Right renal pelvis (tissue), 4 donors: ENCODE data around the gene GPR15LG. TPM values are rescaled to one million over a fixed set of nuclear protein-coding genes. Genes with fewer than 3 reads are reported as not detected.

ENCODE experiments used
- DNase-seq, 4 donors: peaks; one replicate each; pipeline ENCODE4 v3.0.0-alpha.2; 2013; ENCODE audit warnings: low read depth in 4 of 4, low spot score in 3 of 4, missing footprints in 1 of 4
- polyA plus RNA-seq, 4 donors: library from polyadenylated mRNA; unstranded; fragments of 120-200 nt; gene quantifications; one replicate each; pipeline ENCODE4 v1.2.1, GENCODE V29; 2013; ENCODE audit not compliant: insufficient read length in 4 of 4

GPR15LG gene
- polyA plus RNA-seq, 4 donors = 0.18 to 1.1 (median 0.78) TPM; not detected in 1

GRCh38 chr10:84190621-84191020, 17.0 kb downstream of the GPR15LG start:
- no peak for DNase-seq

GRCh38 chr10:84191106-84191505, 17.5 kb downstream of the GPR15LG start:
- DNase-seq = no peak

GRCh38 chr10:84193327-84193726, 19.7 kb downstream of the GPR15LG start:
- no peak for DNase-seq

GRCh38 chr10:84193846-84194423, 20.3 kb downstream of the GPR15LG start:
- no peak for DNase-seq

- DNase-seq = no peak
Observed at GRCh38 chr10:84194424-84195043, 20.9 kb downstream of the GPR15LG start, which contains the start of gene CDHR1. TSS of gene CDHR1 (plus strand) at chr10:84194537. CDS start at chr10:84194761, 224 bp downstream.

GRCh38 chr10:84195044-84195830, 21.6 kb downstream of the GPR15LG start:
- no peak for DNase-seq

GRCh38 chr10:84196083-84196482, 22.5 kb downstream of the GPR15LG start:
- no peak for DNase-seq

GRCh38 chr10:84196941-84197340, 23.3 kb downstream of the GPR15LG start:
- DNase-seq = no peak

- DNase-seq = no peak
Observed at GRCh38 chr10:84197643-84198042, 24.0 kb downstream of the GPR15LG start.

GRCh38 chr10:84198206-84198915, 24.8 kb downstream of the GPR15LG start:
- no peak for DNase-seq

- no peak for DNase-seq
Observed at GRCh38 chr10:84200537-84201243, 27.1 kb downstream of the GPR15LG start.

- DNase-seq = no peak
Observed at GRCh38 chr10:84201244-84201606, 27.6 kb downstream of the GPR15LG start.

- no peak for DNase-seq
Observed at GRCh38 chr10:84201682-84202081, 28.1 kb downstream of the GPR15LG start.

- no peak for DNase-seq
Observed at GRCh38 chr10:84202349-84202748, 28.7 kb downstream of the GPR15LG start.

- no peak for DNase-seq
Observed at GRCh38 chr10:84204122-84204521, 30.5 kb downstream of the GPR15LG start.

GRCh38 chr10:84204610-84205009, 31.0 kb downstream of the GPR15LG start:
- no peak for DNase-seq

GRCh38 chr10:84205049-84205852, 31.6 kb downstream of the GPR15LG start:
- no peak for DNase-seq

- no peak for DNase-seq
Observed at GRCh38 chr10:84205853-84206525, 32.4 kb downstream of the GPR15LG start.

- DNase-seq = no peak
Observed at GRCh38 chr10:84208023-84208422, 34.4 kb downstream of the GPR15LG start.
